PC-9 (cell line): ENCODE results near the gene RBM17. TPM values are rescaled to one million over a fixed set of nuclear protein-coding genes. Genes with fewer than 3 reads are reported as not detected.

Source experiments
- BruUV-seq: library from RNA; stranded (reverse); fragments of 400-500 nt; replicated peaks from 2 replicates; lab custom pipeline; 2021; lab: Mats Ljungman, UMichigan
- CTCF ChIA-PET: fragments of 300-600 bp; sonication (Branson Sonifier 250); formaldehyde crosslinking; loops from one replicate; lab custom pipeline; 2022; ENCODE audit warnings: antibody characterized with exemption; lab: Charles Lee
- POLR2A ChIA-PET: fragments of 300-600 bp; sonication (Branson Sonifier 250); formaldehyde crosslinking; loops from one replicate; lab custom pipeline; 2022; ENCODE audit warnings: antibody characterized with exemption; ENCODE audit not compliant: unreplicated experiment; lab: Charles Lee
- DNase-seq, 2 experiments: peaks; one replicate each; pipeline versions ENCODE4 v3.0.0 to v3.0.0-alpha.2; 2015 to 2022; ENCODE audit warnings: mixed read lengths in 1 of 2
- H2AFZ ChIP-seq: fragments of 200-600 bp; sonication (generic); 2 replicates; pipeline ENCODE4 v1.8.1; 2017; ENCODE audit warnings: antibody characterized with exemption
- H3F3A ChIP-seq: fragments of 200-600 bp; sonication (generic); 2 replicates; pipeline ENCODE4 v1.8.1; 2017; ENCODE audit warnings: antibody characterized with exemption, mild to moderate bottlenecking, low read depth; ENCODE audit not compliant: insufficient read depth
- H3K27ac ChIP-seq: fragments of 200-600 bp; sonication (generic); 2 replicates; pipeline ENCODE4 v1.6.1; 2016; ENCODE audit warnings: mixed run types
- H3K27me3 ChIP-seq: fragments of 200-600 bp; sonication (generic); 2 replicates; pipeline ENCODE4 v1.6.1; 2016; ENCODE audit warnings: low read depth, mixed run types; ENCODE audit not compliant: insufficient read depth
- H3K36me3 ChIP-seq: fragments of 200-600 bp; sonication (generic); 2 replicates; pipeline ENCODE4 v1.6.1; 2016; ENCODE audit warnings: low read depth, mixed run types
- H3K4me1 ChIP-seq: fragments of 200-600 bp; sonication (generic); replicated peaks from 2 replicates; pipeline ENCODE4 v1.6.1; 2016; ENCODE audit warnings: mixed run types; ENCODE audit not compliant: insufficient read depth
- H3K4me2 ChIP-seq: fragments of 200-600 bp; sonication (generic); 2 replicates; pipeline ENCODE4 v1.6.1; 2017; ENCODE audit warnings: mixed run types
- H3K4me3 ChIP-seq: fragments of 200-600 bp; sonication (generic); 2 replicates; pipeline ENCODE4 v1.6.1; 2016; ENCODE audit warnings: mixed run types
- H3K79me2 ChIP-seq: fragments of 200-600 bp; sonication (generic); 2 replicates; pipeline ENCODE4 v1.6.1; 2017; ENCODE audit warnings: low read depth, mixed run types
- H3K9me2 ChIP-seq: fragments of 200-600 bp; sonication (generic); 2 replicates; pipeline ENCODE4 v1.8.1; 2017; ENCODE audit warnings: mild to moderate bottlenecking; ENCODE audit not compliant: insufficient read depth
- H3K9me3 ChIP-seq: fragments of 200-600 bp; sonication (generic); 2 replicates; pipeline ENCODE4 v1.8.1; 2016; ENCODE audit warnings: low read depth; ENCODE audit not compliant: insufficient read depth
- H4K20me1 ChIP-seq: fragments of 200-600 bp; sonication (generic); 2 replicates; pipeline ENCODE4 v1.8.1; 2017; ENCODE audit not compliant: insufficient read depth
- EZH2 ChIP-seq: fragments of 200-600 bp; sonication (generic); IDR thresholded peaks from 2 replicates; pipeline ENCODE4 v1.8.0; 2017; ENCODE audit warnings: antibody characterized with exemption, low read depth
- intact Hi-C: fragments of 100-400 bp; cut with micrococcal nuclease; formaldehyde crosslinking; loops from one replicate; pipeline ENCODE4 v1.10.0; 2022; ENCODE audit not compliant: unreplicated experiment
- total RNA-seq: library from RNA; stranded (reverse); gene quantifications from 2 replicates; pipeline ENCODE4 v1.2.3, GENCODE V29; 2021
- TF ChIP-seq, protein P1 (sequence below): fragments of 200-600 bp; sonication (generic); conservative IDR thresholded peaks from 2 replicates; pipeline ENCODE4 v1.6.1; 2017; ENCODE audit warnings: mixed run types, antibody characterized with exemption, mild to moderate bottlenecking, moderate library complexity

RBM17 gene
- total RNA-seq, 1 experiment from 2014 or later, result 131 TPM

GRCh38 chr10:6120691-6121090 lies 31.9 kb downstream of the RBM17 start:
- ChIA-PET CTCF (no interaction called here), POLR2A (no interaction called here)
- intact Hi-C loops, result loop anchor here (5.0 kb wide), 1 partner anchor 82 kb away; the partner anchor contains the start of gene PFKFB3
- H3K9me2 ChIP-seq, result no peaks in the 10 kb centered on the region; the same call in 1 of the 2 replicates
- no peaks in the 10 kb centered on the region for H4K20me1 ChIP-seq
- H3K36me3 ChIP-seq, result no peaks in the 10 kb centered on the region
- BruUV-seq, result no TSS peak
- no peak overlapping the region for H3K4me2 ChIP-seq
- no peak overlapping the region for H3K27ac ChIP-seq
- H3K27me3 ChIP-seq, result no peaks in the 10 kb centered on the region
- H3F3A ChIP-seq, result 0 out of 2 replicates have a peak, but pooled peaks cover 6% of the 10 kb centered on the region
- no peak for TF ChIP-seq EZH2
- TF ChIP-seq, protein P1, sequence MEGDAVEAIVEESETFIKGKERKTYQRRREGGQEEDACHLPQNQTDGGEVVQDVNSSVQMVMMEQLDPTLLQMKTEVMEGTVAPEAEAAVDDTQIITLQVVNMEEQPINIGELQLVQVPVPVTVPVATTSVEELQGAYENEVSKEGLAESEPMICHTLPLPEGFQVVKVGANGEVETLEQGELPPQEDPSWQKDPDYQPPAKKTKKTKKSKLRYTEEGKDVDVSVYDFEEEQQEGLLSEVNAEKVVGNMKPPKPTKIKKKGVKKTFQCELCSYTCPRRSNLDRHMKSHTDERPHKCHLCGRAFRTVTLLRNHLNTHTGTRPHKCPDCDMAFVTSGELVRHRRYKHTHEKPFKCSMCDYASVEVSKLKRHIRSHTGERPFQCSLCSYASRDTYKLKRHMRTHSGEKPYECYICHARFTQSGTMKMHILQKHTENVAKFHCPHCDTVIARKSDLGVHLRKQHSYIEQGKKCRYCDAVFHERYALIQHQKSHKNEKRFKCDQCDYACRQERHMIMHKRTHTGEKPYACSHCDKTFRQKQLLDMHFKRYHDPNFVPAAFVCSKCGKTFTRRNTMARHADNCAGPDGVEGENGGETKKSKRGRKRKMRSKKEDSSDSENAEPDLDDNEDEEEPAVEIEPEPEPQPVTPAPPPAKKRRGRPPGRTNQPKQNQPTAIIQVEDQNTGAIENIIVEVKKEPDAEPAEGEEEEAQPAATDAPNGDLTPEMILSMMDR, result no peak
- no peaks in the 10 kb centered on the region for H3K4me1 ChIP-seq
- no peak for DNase-seq
- no peak overlapping the region for H3K4me3 ChIP-seq
- H2AFZ ChIP-seq, result no peak overlapping the region
- H3K79me2 ChIP-seq, result no peaks in the 10 kb centered on the region
- H3K9me3 ChIP-seq, result no peaks in the 10 kb centered on the region

- Histone ChIP-seq H3F3A (0 out of 2 replicates have a peak, but pooled peaks cover 3% of the 10 kb centered on the region), H3K4me1 (no peaks in the 10 kb centered on the region), H3K4me2 (no peak overlapping the region), H3K79me2 (no peaks in the 10 kb centered on the region), H3K36me3 (no peaks in the 10 kb centered on the region), H4K20me1 (no peaks in the 10 kb centered on the region), H3K9me3 (no peaks in the 10 kb centered on the region), H2AFZ (no peak overlapping the region), H3K27me3 (no peaks in the 10 kb centered on the region), H3K27ac (no peak overlapping the region), H3K9me2 (no peaks in the 10 kb centered on the region; the same call in 1 of the 2 replicates), H3K4me3 (no peak overlapping the region)
- DNase-seq, result no peak
- TF ChIP-seq, protein P1, result no peak
- TF ChIP-seq EZH2, result no peak
- BruUV-seq, result no TSS peak
- intact Hi-C loops, result loop anchor here (5.0 kb wide), 1 partner anchor 81 kb away; the partner anchor contains the start of gene PFKFB3
- ChIA-PET POLR2A (no interaction called here), CTCF (interaction anchor here (0.5 kb wide), 1 partner anchor 29 kb away, joined by 6 read pairs; no protein-coding TSS in a partner anchor)
Measured at GRCh38 chr10:6121146-6121545, 32.3 kb downstream of the RBM17 start.

DNA sequence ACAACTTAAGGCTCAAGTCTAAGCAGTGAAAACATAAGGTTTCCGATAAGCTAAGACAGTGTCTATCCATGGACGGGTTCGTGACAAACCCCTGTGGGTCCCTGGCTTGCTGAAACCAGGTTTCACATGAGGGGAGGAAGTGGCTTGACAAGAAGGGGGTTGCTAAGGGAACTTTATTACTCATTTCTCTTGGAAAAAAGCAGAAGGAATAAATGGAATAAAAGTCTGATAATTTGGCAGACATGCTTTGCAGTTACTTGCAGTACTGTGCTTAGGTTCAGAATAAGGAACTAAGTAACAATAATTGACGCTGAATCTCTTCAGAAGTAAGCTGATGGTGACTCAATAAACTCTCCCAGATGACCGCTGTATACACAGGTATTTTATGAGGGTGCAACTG lies 34.7 kb downstream of the RBM17 start:
- H4K20me1 ChIP-seq, result no peaks in the 10 kb centered on the region
- H3K27ac ChIP-seq, result no peak overlapping the region
- POLR2A ChIA-PET, result no interaction called here
- H3K9me3 ChIP-seq, result no peaks in the 10 kb centered on the region
- H2AFZ ChIP-seq, result no peak overlapping the region
- H3F3A ChIP-seq, result no peaks in the 10 kb centered on the region
- DNase-seq, result no peak
- no peaks in the 10 kb centered on the region for H3K27me3 ChIP-seq
- CTCF ChIA-PET, result no interaction called here
- no peaks in the 10 kb centered on the region; the same call in 1 of the 2 replicates for H3K9me2 ChIP-seq
- BruUV-seq, result no TSS peak
- TF ChIP-seq, protein P1, result no peak
- TF ChIP-seq EZH2, result no peak
- H3K79me2 ChIP-seq, result no peaks in the 10 kb centered on the region
- H3K4me3 ChIP-seq, result no peak overlapping the region
- H3K4me2 ChIP-seq, result no peak overlapping the region
- no peaks in the 10 kb centered on the region for H3K36me3 ChIP-seq
- no peaks in the 10 kb centered on the region for H3K4me1 ChIP-seq
- intact Hi-C loops, result loop anchor here (5.0 kb wide), 1 partner anchor 79 kb away; the partner anchor contains the start of gene PFKFB3
